H1 (cell line): ENCODE measurements around the gene HOXC5. TPM values are rescaled to one million over a fixed set of nuclear protein-coding genes. Genes with fewer than 3 reads are reported as not detected.

Experiments
- CTCF ChIA-PET: fragments of 300-600 bp; sonication (Branson Sonifier 250); formaldehyde crosslinking; loops from one replicate; lab custom pipeline; 2021; ENCODE audit not compliant: partially characterized antibody; lab: Charles Lee
- POLR2A ChIA-PET: fragments of 300-600 bp; sonication (Branson Sonifier 250); formaldehyde crosslinking; loops from one replicate; lab custom pipeline; 2021; ENCODE audit warnings: inconsistent platforms; ENCODE audit not compliant: partially characterized antibody; lab: Charles Lee
- DNase-seq, 2 experiments: peaks; one replicate each; pipeline versions ENCODE4 v3.0.0 to v3.0.0-alpha.2; 2010 to 2022; ENCODE audit warnings: low spot score in 2 of 2, low read depth in 1 of 2, mixed read lengths in 1 of 2
- FAIRE-seq: peaks from 2 replicates; lab custom pipeline; 2011; peaks lifted over from hg19 to GRCh38; lab: Jason Lieb, UNC
- H2AFZ ChIP-seq: 2 replicates; pipeline ENCODE4 v1.8.1; 2012; ENCODE audit warnings: low read length, inconsistent platforms
- H2AK5ac ChIP-seq: 2 replicates; pipeline ENCODE4 v1.6.1; 2013; ENCODE audit warnings: low read depth, low read length
- H2BK120ac ChIP-seq: replicated peaks from 2 replicates; pipeline ENCODE3; 2013; ENCODE audit warnings: low read depth, low read length, inconsistent platforms
- H2BK12ac ChIP-seq: 2 replicates; pipeline ENCODE4 v1.6.1; 2013; ENCODE audit warnings: low read depth, low read length
- H2BK15ac ChIP-seq: 2 replicates; pipeline ENCODE4 v1.6.1; 2013; ENCODE audit warnings: low read length
- H2BK20ac ChIP-seq: 2 replicates; pipeline ENCODE4 v1.6.1; 2013; ENCODE audit warnings: low read length
- H2BK5ac ChIP-seq: 2 replicates; pipeline ENCODE4 v1.6.1; 2013; ENCODE audit warnings: low read depth, low read length
- H3K14ac ChIP-seq: 2 replicates; pipeline ENCODE4 v1.6.1; 2013; ENCODE audit warnings: inconsistent platforms; ENCODE audit not compliant: insufficient read length
- H3K18ac ChIP-seq: 2 replicates; pipeline ENCODE4 v1.6.1; 2013; ENCODE audit warnings: low read length; ENCODE audit errors: extremely low read depth
- H3K23ac ChIP-seq: 2 replicates; pipeline ENCODE4 v1.6.1; 2013; ENCODE audit warnings: inconsistent platforms; ENCODE audit not compliant: insufficient read length
- H3K23me2 ChIP-seq: 2 replicates; pipeline ENCODE4 v1.6.1; 2013; ENCODE audit warnings: low read depth, low read length
- H3K27ac ChIP-seq: 2 replicates; pipeline ENCODE4 v1.6.1; 2011; ENCODE audit warnings: low read depth, low read length, inconsistent platforms
- H3K27me3 ChIP-seq, 4 experiments: replicated peaks in 1 of 4; 1 replicate in 1 of 4; 2 replicates in 3 of 4; pipeline versions ENCODE4 v1.6.1 to v1.8.1; 2011 to 2013; ENCODE audit warnings: low read length in 3 of 4, mild to moderate bottlenecking in 3 of 4, inconsistent platforms in 2 of 4, mixed read lengths in 2 of 4, moderate library complexity in 1 of 4; ENCODE audit not compliant: control insufficient read depth in 3 of 4, insufficient read depth in 3 of 4; ENCODE audit errors: extremely low read depth in 1 of 4
- H3K36me3 ChIP-seq, 4 experiments: 2 replicates each; pipeline versions ENCODE4 v1.6.1 to v1.8.1; 2011 to 2013; ENCODE audit warnings: mild to moderate bottlenecking in 4 of 4, low read length in 3 of 4, moderate library complexity in 2 of 4, control low read depth in 1 of 4, inconsistent platforms in 1 of 4; ENCODE audit not compliant: insufficient read depth in 4 of 4, control insufficient read depth in 2 of 4
- H3K4ac ChIP-seq: replicated peaks from 2 replicates; pipeline ENCODE3; 2013; ENCODE audit warnings: low read length, low read depth, mixed read lengths, inconsistent platforms; ENCODE audit not compliant: insufficient read length
- H3K4me1 ChIP-seq, 4 experiments: replicated peaks in 1 of 4; 1 replicate in 1 of 4; 2 replicates in 3 of 4; pipeline versions ENCODE4 v1.6.1 to v1.8.1; 2011 to 2013; ENCODE audit warnings: low read length in 3 of 4, inconsistent platforms in 2 of 4, mixed read lengths in 1 of 4; ENCODE audit not compliant: insufficient read depth in 4 of 4, control insufficient read depth in 3 of 4
- H3K4me2 ChIP-seq, 2 experiments: 2 replicates each; pipeline versions ENCODE4 v1.6.1 to v1.8.1; 2011 to 2013; ENCODE audit warnings: low read depth in 2 of 2, low read length in 2 of 2, control low read depth in 1 of 2, inconsistent platforms in 1 of 2, mild to moderate bottlenecking in 1 of 2; ENCODE audit not compliant: insufficient read depth in 1 of 2
- H3K4me3 ChIP-seq, 4 experiments: fragments of 200-600, 300-600 bp in 1 of 4; sonication (generic), shearing (Covaris generic), sonication (Bioruptor Twin) in 1 of 4; 2 replicates each; pipeline versions ENCODE4 v1.5.1 to v1.8.1; 2011 to 2016; ENCODE audit warnings: low read length in 4 of 4, low read depth in 3 of 4, control low read depth in 2 of 4, inconsistent platforms in 2 of 4, mild to moderate bottlenecking in 2 of 4, mixed read lengths in 1 of 4, moderate library complexity in 1 of 4; ENCODE audit not compliant: insufficient read depth in 2 of 4; ENCODE audit errors: extremely low read depth in 1 of 4
- H3K56ac ChIP-seq: replicated peaks from 2 replicates; pipeline ENCODE3; 2013; ENCODE audit warnings: low read depth, mild to moderate bottlenecking, mixed read lengths, low read length, inconsistent platforms; ENCODE audit not compliant: insufficient read length
- H3K79me1 ChIP-seq: 2 replicates; pipeline ENCODE4 v1.6.1; 2013; ENCODE audit warnings: low read depth, low read length, control low read depth
- H3K79me2 ChIP-seq, 2 experiments: 2 replicates each; pipeline versions ENCODE4 v1.6.1 to v1.8.1; 2012 to 2013; ENCODE audit warnings: low read length in 2 of 2, mild to moderate bottlenecking in 2 of 2, inconsistent platforms in 1 of 2; ENCODE audit not compliant: insufficient read depth in 2 of 2, control insufficient read depth in 1 of 2
- H3K9ac ChIP-seq, 4 experiments: replicated peaks in 1 of 4; 1 replicate in 1 of 4; 2 replicates in 3 of 4; pipeline versions ENCODE4 v1.6.1 to v1.8.1; 2011 to 2013; ENCODE audit warnings: low read depth in 3 of 4, low read length in 3 of 4, control low read depth in 2 of 4, mild to moderate bottlenecking in 2 of 4, moderate library complexity in 2 of 4, inconsistent platforms in 1 of 4; ENCODE audit errors: extremely low read depth in 1 of 4
- H3K9me3 ChIP-seq, 2 experiments: 2 replicates each; pipeline versions ENCODE4 v1.6.1 to v1.8.1; 2012 to 2013; ENCODE audit warnings: mild to moderate bottlenecking in 2 of 2, moderate library complexity in 2 of 2, control low read depth in 1 of 2, inconsistent platforms in 1 of 2, low read depth in 1 of 2, low read length in 1 of 2, mixed read lengths in 1 of 2; ENCODE audit not compliant: insufficient read depth in 2 of 2
- H4K20me1 ChIP-seq, 2 experiments: replicated peaks in 1 of 2; 2 replicates each; pipeline versions ENCODE3 to v1.8.1; 2011 to 2013; ENCODE audit warnings: inconsistent platforms in 2 of 2, low read length in 2 of 2, mild to moderate bottlenecking in 1 of 2; ENCODE audit not compliant: insufficient read depth in 2 of 2, control insufficient read depth in 1 of 2
- H4K5ac ChIP-seq: 2 replicates; pipeline ENCODE4 v1.6.1; 2013; ENCODE audit warnings: low read length, low read depth, mixed read lengths, inconsistent platforms; ENCODE audit not compliant: insufficient read length
- H4K8ac ChIP-seq: 2 replicates; pipeline ENCODE4 v1.8.0; 2013; ENCODE audit warnings: mild to moderate bottlenecking, moderate library complexity, low read length, inconsistent platforms; ENCODE audit not compliant: insufficient read depth; ENCODE audit errors: extremely low read depth
- H4K91ac ChIP-seq: replicated peaks from 2 replicates; pipeline ENCODE3; 2013; ENCODE audit warnings: low read length, mixed read lengths, inconsistent platforms; ENCODE audit not compliant: insufficient read length
- GABPA ChIP-seq: IDR thresholded peaks from 2 replicates; pipeline ENCODE4 v1.6.1; 2011; ENCODE audit warnings: mild to moderate bottlenecking, low read length, moderate library complexity, borderline replicate concordance; ENCODE audit not compliant: insufficient read depth
- HDAC2 ChIP-seq, 2 experiments: fragments of 300-600 bp in 1 of 2; sonication (generic) in 1 of 2; IDR thresholded peaks; 2 replicates each; pipeline ENCODE4 v1.6.1; 2011 to 2012; ENCODE audit warnings: low read depth in 2 of 2, low read length in 2 of 2, mild to moderate bottlenecking in 2 of 2, moderate library complexity in 2 of 2, borderline replicate concordance in 1 of 2, inconsistent platforms in 1 of 2
- MAFK ChIP-seq: IDR thresholded peaks from 2 replicates; pipeline ENCODE4 v1.6.1; 2012; ENCODE audit warnings: low read depth, mild to moderate bottlenecking, improper control_type of control experiment, low read length
- RNF2 ChIP-seq: fragments of 200-900, 300-1000 bp; sonication (generic); IDR thresholded peaks from 2 replicates; pipeline ENCODE4 v1.7.1; 2016; ENCODE audit warnings: borderline replicate concordance, low read depth, mild to moderate bottlenecking, antibody characterized with exemption, low read length; ENCODE audit not compliant: poor library complexity, severe bottlenecking; ENCODE audit errors: missing control alignments
- SIX5 ChIP-seq: IDR thresholded peaks from 2 replicates; pipeline ENCODE4 v1.6.1; 2011; ENCODE audit warnings: mild to moderate bottlenecking, low read depth, low read length
- TEAD4 ChIP-seq: IDR thresholded peaks from 2 replicates; pipeline ENCODE4 v1.6.1; 2012; ENCODE audit warnings: low read depth, low read length, inconsistent platforms, mixed read lengths
- WGBS, 2 experiments: shearing (Covaris generic) in 1 of 2; methylation state at CpG; one replicate each; pipeline versions ENCODE4 v1.1.6 to v1.1.7; 2013 to 2015; ENCODE audit warnings: low lambda C conversion rate in 2 of 2, mixed read lengths in 2 of 2, inconsistent platforms in 1 of 2, low coverage in 1 of 2, missing lambda C conversion rate in 1 of 2; ENCODE audit not compliant: insufficient replicate concordance in 2 of 2, insufficient coverage in 1 of 2, insufficient read length in 1 of 2; ENCODE audit errors: extremely low coverage in 1 of 2, missing lambda C conversion rate in 1 of 2; 5-methylcytosine and 5-hydroxymethylcytosine counted together
- polyA plus RNA-seq, 7 experiments: library from polyadenylated mRNA; depleted of rRNA in 3 of 7; stranded (reverse) in 5 of 7; unstranded in 2 of 7; fragments of >200 nt in 5 of 7; fragments of 200-250 nt in 2 of 7; gene quantifications; 1 replicate in 5 of 7; 2 replicates in 1 of 7; 4 replicates in 1 of 7; pipeline versions ENCODE4 v1.2.1 to v1.2.3, GENCODE V29; 2011 to 2013; ENCODE audit warnings: missing spikeins in 2 of 7, mixed read lengths in 2 of 7
- total RNA-seq: library from RNA; stranded (reverse); fragmentation: NEBNext Ultra II Directional; extraction: Animal tissue kit (Norgen Biotek cat#: 25700); gene quantifications from 2 replicates; pipeline ENCODE4 v1.2.1, GENCODE V29; 2021

The HOXC5 gene
- total and polyA plus RNA-seq, 2 of the 8 experiments (the other 6 are each of a cell fraction or from before 2014, with no cell fraction given) = not detected

- H2BK5ac ChIP-seq = no peak overlapping the region
- H3K9me3 ChIP-seq = no peaks in the 10 kb centered on the region
- WGBS, 2 experiments = 76% methylated on average over 4 of the region's 4 CpGs; no CpG with 5 or more reads in 1 of the 2 experiments
- peak overlapping the region; percentile 50; the same call in 1 of the 2 replicates for H2BK15ac ChIP-seq
- no peak overlapping the region for H4K8ac ChIP-seq
- H3K4ac ChIP-seq = no peak overlapping the region
- H2AFZ ChIP-seq = no peak overlapping the region
- no peak overlapping the region for H2BK120ac ChIP-seq
- no peaks in the 10 kb centered on the region for H3K36me3 ChIP-seq
- ChIA-PET POLR2A (no interaction called here), CTCF (no interaction called here)
- H3K79me2 ChIP-seq = no peaks in the 10 kb centered on the region
- no peak overlapping the region for H3K4me2 ChIP-seq
- H3K4me1 ChIP-seq = no peaks in the 10 kb centered on the region
- H4K5ac ChIP-seq = no peak overlapping the region
- peaks cover 16 to 66% (median 40%) of the 10 kb centered on the region in 4 experiments for H3K27me3 ChIP-seq
- no peaks in the 10 kb centered on the region; the same call in 1 of the 2 replicates for H3K23me2 ChIP-seq
- no peak overlapping the region for H3K27ac ChIP-seq
- H3K4me3 ChIP-seq = no peak overlapping the region
- H4K91ac ChIP-seq = no peak overlapping the region
- H3K56ac ChIP-seq = no peak overlapping the region
- FAIRE-seq (no peak), DNase-seq (no peak)
- H4K20me1 ChIP-seq = no peaks in the 10 kb centered on the region
- H2AK5ac ChIP-seq = no peak overlapping the region
- H3K18ac ChIP-seq = no peak overlapping the region
- 0 out of 2 replicates have a peak overlapping the region, but pooled peaks have one; percentile 26 for H2BK20ac ChIP-seq
- H3K9ac ChIP-seq = no peak overlapping the region
- H2BK12ac ChIP-seq = no peak overlapping the region; the same call in 1 of the 2 replicates
- no peaks in the 10 kb centered on the region for H3K79me1 ChIP-seq
- no peak overlapping the region for H3K23ac ChIP-seq
- no peak overlapping the region for H3K14ac ChIP-seq
- no peak for TF ChIP-seq GABPA
- no peak for TF ChIP-seq TEAD4
- no peak for TF ChIP-seq SIX5
- no peak for TF ChIP-seq MAFK
- TF ChIP-seq RNF2 = no peak
- TF ChIP-seq HDAC2 (IDR thresholded peaks at IDR 0.05; ENCODE audit: borderline replicate concordance in 1 of 2, low read depth in 2 of 2, low read length in 2 of 2) = no peak
Observed at GRCh38 chr12:54068418-54069070, 35.7 kb downstream of the HOXC5 start.
